ENCODE measurements around the gene TREH. TPM values are rescaled to one million over a fixed set of nuclear protein-coding genes. Genes with fewer than 3 reads are reported as not detected.

Gene TREH
- total and polyA plus RNA-seq, 2 of the 8 experiments (the other 6 are each of a cell fraction or from before 2014, with no cell fraction given): 0.03 TPM; not detected in 1

DNA sequence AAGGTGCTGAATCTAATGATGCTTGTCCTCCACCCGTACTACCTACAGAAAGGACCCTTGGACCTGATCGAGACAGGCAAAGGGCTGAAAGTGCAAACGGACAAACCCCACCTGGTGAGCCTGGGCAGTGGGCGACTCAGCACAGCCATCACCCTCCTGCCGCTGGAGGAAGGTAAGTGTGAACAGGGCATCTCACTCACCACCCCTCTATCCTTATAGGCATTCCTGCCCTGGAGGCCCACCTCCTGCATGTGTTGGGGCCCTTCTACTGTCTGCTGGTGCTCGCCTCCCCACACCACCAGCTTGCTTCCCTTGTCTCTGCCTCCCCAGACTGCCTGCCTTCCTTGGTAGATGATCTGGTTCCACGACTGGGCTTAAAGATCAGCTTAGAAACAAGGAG is 64.9 kb downstream of the TREH start:
- no peak overlapping the region for H3K9ac ChIP-seq (replicated peaks in 1 of 4; ENCODE audit: extremely low read depth in 1 of 4, low read depth in 3 of 4, low read length in 3 of 4)
- no peak overlapping the region for H3K23ac ChIP-seq (ENCODE audit: insufficient read length)
- peak overlapping the region; percentile 95 for H2AK5ac ChIP-seq (ENCODE audit: low read depth, low read length)
- H3K18ac ChIP-seq (ENCODE audit: extremely low read depth, low read length): peak overlapping the region; percentile 96
- peak overlapping the region; percentile 11 to 43; a peak in 1 of 4 replicates for H3K4me2 ChIP-seq (ENCODE audit: insufficient read depth in 1 of 2, low read depth in 2 of 2, low read length in 2 of 2)
- H3K4me1 ChIP-seq (replicated peaks in 1 of 4; ENCODE audit: control insufficient read depth in 3 of 4, insufficient read depth in 4 of 4, low read length in 3 of 4): peaks cover 20 to 51% (median 34%) of the 10 kb centered on the region in 4 experiments
- H3K23me2 ChIP-seq (ENCODE audit: low read depth, low read length): peaks cover 13% of the 10 kb centered on the region; the same call in 1 of the 2 replicates
- DNase-seq (ENCODE audit: low read depth in 1 of 2, low spot score in 2 of 2): peak in 1 of 2 experiments; percentile 46
- no peak overlapping the region for H4K8ac ChIP-seq (ENCODE audit: extremely low read depth, insufficient read depth, low read length)
- H3K4ac ChIP-seq (replicated peaks; ENCODE audit: insufficient read length, low read depth, low read length): peak overlapping the region; percentile 85
- peak overlapping the region; percentile 99 for H2BK20ac ChIP-seq (ENCODE audit: low read length)
- no peaks in the 10 kb centered on the region for H3K79me1 ChIP-seq (ENCODE audit: low read depth, low read length)
- no peaks in the 10 kb centered on the region for H3K79me2 ChIP-seq (ENCODE audit: control insufficient read depth in 1 of 2, insufficient read depth in 2 of 2, low read length in 2 of 2)
- no peaks in the 10 kb centered on the region for H3K9me3 ChIP-seq (ENCODE audit: insufficient read depth in 2 of 2, low read depth in 1 of 2, low read length in 1 of 2)
- ChIA-PET POLR2A (ENCODE audit: partially characterized antibody) (interaction anchor here (0.8 to 28.7 kb wide), 6 partner anchors 10 to 298 kb away, joined by 3 to 574 read pairs (median 4); no protein-coding TSS in a partner anchor), CTCF (ENCODE audit: partially characterized antibody) (interaction anchor here (1.2 to 25.3 kb wide), 5 partner anchors 9 to 25 kb away, joined by 7 to 435 read pairs (median 36); no protein-coding TSS in a partner anchor)
- peak overlapping the region; percentile 40; the same call in 1 of the 2 replicates for H2BK15ac ChIP-seq (ENCODE audit: low read length)
- no peak overlapping the region for H3K4me3 ChIP-seq (ENCODE audit: extremely low read depth in 1 of 4, insufficient read depth in 2 of 4, low read depth in 3 of 4, low read length in 4 of 4)
- FAIRE-seq: no peak
- H4K91ac ChIP-seq (replicated peaks; ENCODE audit: insufficient read length, low read length): peak overlapping the region; percentile 81
- no peak overlapping the region for H3K14ac ChIP-seq (ENCODE audit: insufficient read length)
- H3K56ac ChIP-seq (replicated peaks; ENCODE audit: insufficient read length, low read depth, low read length): no peak overlapping the region
- H4K20me1 ChIP-seq (replicated peaks in 1 of 2; ENCODE audit: control insufficient read depth in 1 of 2, insufficient read depth in 2 of 2, low read length in 2 of 2): no peaks in the 10 kb centered on the region
- peaks cover 13 to 21% (median 16%) of the 10 kb centered on the region in 4 experiments for H3K27me3 ChIP-seq (replicated peaks in 1 of 4; ENCODE audit: control insufficient read depth in 3 of 4, extremely low read depth in 1 of 4, insufficient read depth in 3 of 4, low read length in 3 of 4)
- peak overlapping the region; percentile 57 for H2BK120ac ChIP-seq (replicated peaks; ENCODE audit: low read depth, low read length)
- H3K36me3 ChIP-seq (ENCODE audit: control insufficient read depth in 2 of 4, insufficient read depth in 4 of 4, low read length in 3 of 4): no peaks in the 10 kb centered on the region; a peak in 1 of 8 replicates
- H2BK5ac ChIP-seq (ENCODE audit: low read depth, low read length): peak overlapping the region; percentile 89; the same call in 1 of the 2 replicates
- peak overlapping the region; percentile 99 for H2BK12ac ChIP-seq (ENCODE audit: low read depth, low read length)
- TF ChIP-seq POLR2AphosphoS5 (IDR thresholded peaks at IDR 0.05; ENCODE audit: low read depth, low read length): no peak
- TF ChIP-seq ZNF274 (IDR thresholded peaks at IDR 0.05; ENCODE audit: borderline replicate concordance, extremely low read depth, low read length): no peak
- TF ChIP-seq NANOG (IDR thresholded peaks at IDR 0.05; ENCODE audit: insufficient read depth, low read depth, low read length, poor library complexity, severe bottlenecking): no peak
- TF ChIP-seq BACH1 (IDR thresholded peaks at IDR 0.05; ENCODE audit: low read length): no peak
- TF ChIP-seq KDM1A (IDR thresholded peaks at IDR 0.05; ENCODE audit: borderline replicate concordance, low read length): no peak
- TF ChIP-seq GTF2F1 (IDR thresholded peaks at IDR 0.05; ENCODE audit: borderline replicate concordance, low read depth, low read length): no peak
- no peak for TF ChIP-seq TCF12 (IDR thresholded peaks at IDR 0.05; ENCODE audit: low read depth, low read length)
- 0 out of 2 replicates have a peak, but pooled peaks have one; percentile 8 for TF ChIP-seq RBBP5 (IDR thresholded peaks at IDR 0.05; ENCODE audit: borderline replicate concordance, low read depth, low read length)
- peak overlapping the region; percentile 19 for H4K5ac ChIP-seq (ENCODE audit: insufficient read length, low read depth, low read length)
- peak overlapping the region; percentile 54 for H3K27ac ChIP-seq (ENCODE audit: low read depth, low read length)
- 0 out of 2 replicates have a peak overlapping the region, but pooled peaks have one; percentile 4 for H2AFZ ChIP-seq (ENCODE audit: low read length)
- WGBS, 2 experiments (ENCODE audit: extremely low coverage in 1 of 2, insufficient coverage in 1 of 2, insufficient read length in 1 of 2, insufficient replicate concordance in 2 of 2, low coverage in 1 of 2, low lambda C conversion rate in 2 of 2, missing lambda C conversion rate in 1 of 2): 74% methylated on average over 7 of the region's 7 CpGs; no CpG with 5 or more reads in 1 of the 2 experiments
